ENCODE data around the gene OR6X1.

DNA sequence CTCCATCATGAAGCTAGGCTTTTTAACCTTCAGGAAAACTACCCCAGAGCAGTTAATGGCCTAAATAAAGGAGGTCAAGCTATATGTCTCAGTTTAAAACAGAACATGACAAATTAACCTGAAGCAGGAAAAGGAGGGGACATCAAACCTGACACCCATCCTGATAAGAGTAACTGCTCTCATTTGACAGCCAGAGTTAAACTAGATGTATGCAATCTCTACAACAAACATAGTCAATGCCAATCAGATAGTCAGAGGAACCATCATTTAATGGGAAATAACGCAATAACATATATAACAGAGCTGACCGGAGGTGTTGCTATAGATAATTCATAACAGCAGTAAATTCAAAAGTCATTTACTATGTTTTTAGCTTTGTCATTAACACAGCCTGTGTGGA lies 15.9 kb downstream of the OR6X1 start:
- TF ChIP-seq CTCF (IDR thresholded peaks at IDR 0.05): no peak
- no peak for TF ChIP-seq EZH2 (IDR thresholded peaks at IDR 0.05; ENCODE audit: borderline replicate concordance, insufficient read depth, low read depth, low read length, poor library complexity, severe bottlenecking)

All from B cell (primary cell).